DMS79 (cell line): ENCODE results near the gene LDLRAD3.
"Not testable (repeated sequence)": the region's sequence is repeated elsewhere in the genome, so short reads cannot be mapped to it uniquely, and the experiment has no call there.

Experiments used
- DNase-seq: peaks from one replicate; lab custom pipeline; 2025; lab: John Stamatoyannopoulos, UW

The LDLRAD3 gene, protein sequence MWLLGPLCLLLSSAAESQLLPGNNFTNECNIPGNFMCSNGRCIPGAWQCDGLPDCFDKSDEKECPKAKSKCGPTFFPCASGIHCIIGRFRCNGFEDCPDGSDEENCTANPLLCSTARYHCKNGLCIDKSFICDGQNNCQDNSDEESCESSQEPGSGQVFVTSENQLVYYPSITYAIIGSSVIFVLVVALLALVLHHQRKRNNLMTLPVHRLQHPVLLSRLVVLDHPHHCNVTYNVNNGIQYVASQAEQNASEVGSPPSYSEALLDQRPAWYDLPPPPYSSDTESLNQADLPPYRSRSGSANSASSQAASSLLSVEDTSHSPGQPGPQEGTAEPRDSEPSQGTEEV

DNA sequence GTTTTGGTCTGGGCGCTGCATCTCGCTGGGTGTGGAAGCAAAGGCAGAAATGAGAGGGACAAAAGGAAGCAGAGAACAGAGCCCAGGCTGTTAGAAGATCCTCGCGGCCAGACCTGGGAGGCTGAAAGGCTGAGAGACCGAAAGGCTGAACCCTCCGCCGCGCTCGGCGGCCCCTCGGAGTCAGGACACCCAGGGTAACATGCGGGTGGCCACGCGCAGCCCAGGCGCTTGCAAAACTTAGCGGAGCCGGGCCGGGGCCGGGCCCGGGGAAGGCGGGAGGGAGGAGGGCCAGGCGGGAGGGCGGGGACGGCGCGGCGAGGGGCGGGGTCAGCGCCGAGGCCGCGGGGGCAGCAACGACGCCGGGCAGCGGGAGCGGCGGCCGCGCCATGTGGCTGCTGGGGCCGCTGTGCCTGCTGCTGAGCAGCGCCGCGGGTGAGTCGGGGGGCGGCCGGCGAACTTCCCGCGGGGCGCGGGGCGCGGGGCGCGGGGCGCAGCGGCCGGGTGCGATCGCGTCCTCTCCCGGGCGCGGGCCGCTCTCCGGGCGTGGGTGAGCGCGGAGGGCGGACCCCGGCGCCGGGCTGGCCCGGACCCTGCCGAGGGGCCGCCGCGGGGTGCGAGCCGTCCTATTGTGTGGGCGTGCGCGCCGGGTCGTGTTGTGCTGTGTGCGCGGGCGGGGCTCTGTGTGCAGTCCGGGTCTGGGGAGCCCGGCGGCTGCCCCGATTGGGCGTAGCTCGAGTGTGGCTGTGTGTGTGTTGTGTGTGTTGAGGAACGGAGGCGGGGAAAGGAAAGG lies at the start of gene LDLRAD3:
Gene LDLRAD3 (plus strand): TSS at position 350 of the 790 bp plus-strand sequence. CDS start 37 bp downstream, at position 387.
- peak; percentile 43 for DNase-seq

DNA sequence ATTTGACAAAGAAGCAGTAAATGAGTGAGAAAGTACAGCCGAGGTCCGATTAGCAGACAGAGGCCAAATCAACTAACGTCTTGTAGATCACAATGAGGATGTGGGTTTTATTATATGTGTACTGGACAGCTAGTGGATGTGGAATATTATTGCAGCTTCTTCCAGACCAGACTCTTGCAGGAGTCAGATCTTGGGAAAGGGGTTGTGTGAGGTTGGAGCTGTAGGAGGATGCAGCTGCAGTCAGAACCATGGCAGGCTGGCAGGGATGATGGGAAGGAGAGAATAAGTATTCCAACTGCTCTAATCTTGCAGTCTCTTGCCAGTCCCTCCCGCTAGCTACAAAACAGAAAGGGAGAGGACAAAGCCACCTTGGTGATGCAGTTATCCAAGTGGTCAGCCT lies 46.8 kb upstream of the LDLRAD3 start:
- no peak for DNase-seq

DNA sequence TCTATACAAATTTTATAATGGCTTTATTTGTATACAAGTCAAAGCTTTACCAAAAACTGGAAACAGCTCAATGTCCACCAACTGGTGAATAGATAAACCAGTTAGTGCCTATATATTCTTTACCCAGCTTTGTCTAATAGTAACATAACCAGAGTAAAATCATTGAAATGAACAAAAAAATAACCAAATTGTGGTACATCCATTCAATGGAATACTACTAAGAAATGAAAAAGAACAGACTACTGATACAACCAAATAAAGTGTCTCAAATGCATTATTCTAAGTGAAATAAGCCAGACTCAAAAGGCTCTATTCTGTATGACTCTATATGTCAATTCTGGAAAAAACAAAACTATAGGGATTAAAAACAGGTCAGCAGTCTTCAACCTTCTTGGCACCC lies 40.9 kb upstream of the LDLRAD3 start:
- no peak for DNase-seq

DNA sequence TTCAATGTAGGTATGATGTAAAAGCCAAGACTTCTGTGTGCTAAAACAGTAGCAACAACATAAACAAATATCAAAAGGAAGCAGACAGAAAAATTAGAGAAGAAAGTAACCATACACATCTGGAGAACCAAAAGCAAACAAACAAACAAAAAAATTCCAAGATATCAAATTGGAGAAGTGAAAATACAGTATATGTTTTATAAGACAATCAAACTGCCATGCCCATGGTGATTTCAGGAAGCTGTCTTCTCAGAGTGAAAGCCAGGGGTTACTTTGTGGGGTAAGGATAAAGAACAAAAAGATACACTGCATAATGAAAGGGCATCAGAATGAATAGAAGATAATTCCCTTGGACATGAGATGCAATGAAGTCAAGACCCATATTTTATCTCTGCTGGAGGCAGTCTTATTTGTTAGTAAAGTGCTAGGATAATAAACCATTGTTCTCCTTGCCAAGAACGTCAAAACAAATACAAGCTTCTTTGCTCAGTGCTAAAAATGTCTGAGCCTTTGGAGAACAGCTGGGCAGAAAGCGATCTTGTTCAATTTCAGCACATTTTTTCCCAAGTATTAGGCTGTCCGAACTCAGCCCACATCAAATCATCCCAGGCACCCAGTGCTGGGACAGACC lies 38.1 kb upstream of the LDLRAD3 start:
- no peak for DNase-seq

DNA sequence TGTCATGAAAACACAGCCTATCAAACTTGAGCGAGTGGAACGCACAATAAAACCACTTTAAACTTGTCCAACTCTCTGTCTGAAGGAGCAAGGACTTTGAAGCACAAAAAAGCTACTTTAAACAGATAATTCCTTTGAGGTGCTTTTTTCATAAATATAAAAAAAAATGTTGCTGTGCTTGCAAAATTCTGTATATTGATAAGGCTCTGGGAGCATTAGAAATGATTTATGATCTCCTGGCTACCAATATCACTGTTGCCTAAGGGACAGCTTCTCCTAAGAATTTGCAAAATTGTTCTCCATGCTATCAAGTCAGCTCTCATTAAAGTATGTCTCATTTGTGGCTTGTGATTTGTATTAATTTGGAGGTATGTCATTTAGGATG lies 37.6 kb upstream of the LDLRAD3 start:
- no peak for DNase-seq

DNA sequence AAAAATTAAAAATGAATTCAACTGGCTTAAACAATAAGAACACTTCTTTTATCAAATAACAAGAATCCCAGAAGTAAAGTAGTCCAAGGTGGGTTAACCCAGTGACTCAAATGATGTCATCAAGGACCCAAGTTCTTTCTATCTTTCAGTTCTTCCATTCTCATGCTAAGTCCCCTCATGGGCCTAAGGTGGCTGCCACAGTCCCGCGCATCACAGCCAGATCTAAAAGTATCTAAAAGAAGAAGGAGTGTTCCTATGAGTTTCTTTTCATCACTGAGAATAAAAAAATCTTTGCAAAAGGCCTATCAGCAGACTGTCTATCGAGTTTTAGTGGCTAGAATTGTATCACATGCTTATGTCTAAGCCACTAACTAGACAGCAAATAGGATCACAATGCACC lies 37.2 kb upstream of the LDLRAD3 start:
- no peak for DNase-seq

DNA sequence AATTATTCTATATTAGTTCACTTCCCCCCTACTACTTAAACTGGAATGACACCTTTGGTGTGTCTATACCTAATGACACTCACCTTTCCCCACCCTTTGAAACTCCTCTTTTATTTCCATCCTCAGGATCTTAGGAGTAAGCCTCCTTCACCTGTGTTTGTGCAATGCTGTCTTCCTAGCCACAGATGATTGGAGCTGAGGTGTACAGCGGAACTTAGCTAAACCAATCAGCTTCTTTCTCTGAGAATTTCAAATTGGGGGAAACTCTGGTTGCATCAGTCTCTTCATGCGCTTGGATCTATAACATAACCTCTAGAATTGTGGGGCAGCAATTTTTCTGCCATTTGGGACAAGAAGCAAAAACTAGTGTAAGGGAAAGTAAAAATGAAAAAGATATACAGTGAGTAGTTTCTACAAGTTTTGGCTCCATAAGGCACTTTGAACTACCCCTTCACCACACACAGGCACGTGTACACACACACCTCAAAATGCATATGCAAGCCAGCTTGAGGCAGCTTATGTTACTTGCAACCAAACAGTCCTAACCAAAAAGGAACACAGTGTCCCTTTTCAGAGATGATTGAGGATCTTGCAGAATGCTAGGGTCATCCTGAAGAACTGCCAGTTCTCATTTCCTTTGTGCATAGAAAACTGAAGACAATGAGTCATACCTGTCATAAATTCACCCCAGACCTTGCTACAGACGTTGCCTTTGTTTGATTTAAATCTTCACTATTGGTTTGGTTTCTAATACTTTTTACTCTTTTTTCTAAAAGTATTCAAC lies 36.0 kb upstream of the LDLRAD3 start:
- no peak for DNase-seq

DNA sequence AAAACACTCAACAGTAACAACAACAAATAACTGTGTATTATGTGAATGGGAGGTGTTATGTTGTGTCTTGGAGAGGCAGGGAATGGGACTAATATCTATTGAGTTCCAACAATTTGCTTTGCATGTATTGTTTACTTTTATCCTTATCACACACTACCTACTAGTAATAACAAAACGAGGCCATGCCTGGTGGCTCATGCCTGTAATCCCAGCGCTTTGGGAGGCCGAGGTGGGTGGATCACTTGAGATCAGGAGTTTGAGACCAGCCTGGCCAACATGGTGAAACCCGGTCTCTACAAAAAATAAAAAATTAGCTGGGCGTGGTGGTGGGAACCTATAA lies 35.5 kb upstream of the LDLRAD3 start:
- not testable (repeated sequence) for DNase-seq

DNA sequence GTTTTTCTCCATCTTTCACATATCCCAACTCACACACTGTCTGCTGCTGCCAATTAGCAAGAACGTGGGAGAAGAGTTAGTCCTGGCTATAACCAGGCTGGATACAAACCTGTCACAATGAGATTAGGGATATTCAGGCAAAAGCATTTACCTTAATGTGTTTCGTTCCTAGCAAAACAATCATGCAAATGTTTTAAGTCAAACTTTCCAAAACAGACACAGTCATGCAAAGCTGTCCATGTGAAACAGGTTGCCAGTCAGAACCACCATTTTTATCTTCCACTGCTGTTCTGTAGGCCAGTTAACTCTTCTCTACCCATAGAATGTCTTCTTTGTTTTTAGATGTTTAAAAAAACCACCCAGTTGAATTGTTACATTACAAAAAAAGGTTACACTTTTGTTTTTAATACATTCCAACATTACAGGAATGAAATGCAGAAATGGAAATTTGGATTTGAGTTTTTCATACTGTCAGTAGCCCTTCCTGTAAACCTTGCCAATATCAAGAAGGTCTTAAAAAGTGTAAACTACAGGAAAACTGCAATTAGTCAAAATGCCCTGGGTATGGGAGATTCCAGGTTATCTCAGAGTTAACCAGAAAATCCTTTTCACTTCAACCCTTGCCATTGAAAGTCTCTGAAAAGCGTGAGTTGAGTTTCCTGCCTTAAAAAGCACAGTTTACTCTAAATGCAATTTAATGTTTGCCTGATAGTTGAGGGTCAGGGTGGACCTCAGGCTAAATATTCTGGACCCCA lies 34.2 kb upstream of the LDLRAD3 start:
- no peak for DNase-seq

DNA sequence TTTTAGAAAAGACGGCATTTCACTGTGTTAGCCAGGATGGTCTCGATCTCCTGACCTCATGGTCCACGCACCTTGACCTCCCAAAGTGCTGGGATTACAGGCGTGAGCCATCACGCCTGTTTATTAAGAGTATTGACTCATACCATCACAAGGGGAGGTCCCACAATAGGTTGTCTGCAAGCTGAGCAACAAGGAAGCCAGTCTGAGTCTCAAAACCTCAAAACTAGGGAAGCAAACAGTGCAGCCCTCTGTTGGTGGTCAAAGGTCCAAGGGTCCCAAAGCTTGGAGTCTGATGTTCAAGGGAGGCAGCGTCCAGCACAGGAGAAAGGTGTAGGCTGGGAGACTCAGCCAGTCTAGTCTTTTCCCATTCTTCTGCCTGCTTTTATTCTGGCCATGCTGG lies 32.8 kb upstream of the LDLRAD3 start:
- no peak for DNase-seq

DNA sequence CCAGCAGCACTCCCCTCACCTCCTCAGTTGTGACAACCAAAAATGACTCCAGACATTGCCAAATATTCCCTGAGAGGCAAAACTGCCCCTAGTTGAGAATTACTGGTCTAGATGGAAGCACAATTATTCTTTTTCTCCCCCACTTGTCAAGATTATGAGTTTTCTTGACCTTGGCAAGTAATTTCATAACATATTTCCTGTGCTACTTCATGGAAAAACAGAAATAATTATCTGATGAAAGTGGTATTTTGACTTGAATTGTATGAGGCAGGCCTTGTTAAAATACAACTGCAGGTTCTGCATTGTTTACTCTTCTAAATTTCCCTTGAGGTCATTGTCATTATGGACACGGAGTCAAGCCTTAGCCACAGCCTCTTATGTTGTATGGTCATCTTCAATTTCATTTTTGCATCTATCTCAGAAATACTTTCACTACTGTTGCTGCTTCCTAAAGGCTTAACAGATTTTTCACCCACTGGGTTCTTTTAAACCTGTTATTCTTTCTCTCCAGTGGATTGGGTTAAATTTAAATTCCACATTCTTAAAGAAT lies 32.2 kb upstream of the LDLRAD3 start:
- DNase-seq, result no peak

DNA sequence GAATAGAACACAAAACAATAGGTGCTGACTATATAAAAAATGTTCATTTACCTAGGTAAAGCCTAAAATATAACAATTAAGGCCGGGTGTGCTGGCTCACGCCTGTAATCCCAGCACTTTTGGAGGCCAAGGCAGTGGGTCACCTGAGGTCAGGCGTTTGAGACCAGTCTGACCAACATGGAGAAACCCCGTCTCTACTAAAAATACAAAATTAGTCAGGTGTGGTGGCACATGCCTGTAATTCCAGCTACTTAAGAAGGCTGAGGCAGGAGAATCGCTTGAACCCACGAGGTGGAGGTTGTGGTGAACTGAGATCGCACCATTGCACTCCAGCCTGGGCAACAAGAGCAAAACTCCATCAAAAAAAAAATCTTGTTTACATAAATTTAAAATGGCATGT lies 31.4 kb upstream of the LDLRAD3 start:
- DNase-seq, result not testable (repeated sequence)

DNA sequence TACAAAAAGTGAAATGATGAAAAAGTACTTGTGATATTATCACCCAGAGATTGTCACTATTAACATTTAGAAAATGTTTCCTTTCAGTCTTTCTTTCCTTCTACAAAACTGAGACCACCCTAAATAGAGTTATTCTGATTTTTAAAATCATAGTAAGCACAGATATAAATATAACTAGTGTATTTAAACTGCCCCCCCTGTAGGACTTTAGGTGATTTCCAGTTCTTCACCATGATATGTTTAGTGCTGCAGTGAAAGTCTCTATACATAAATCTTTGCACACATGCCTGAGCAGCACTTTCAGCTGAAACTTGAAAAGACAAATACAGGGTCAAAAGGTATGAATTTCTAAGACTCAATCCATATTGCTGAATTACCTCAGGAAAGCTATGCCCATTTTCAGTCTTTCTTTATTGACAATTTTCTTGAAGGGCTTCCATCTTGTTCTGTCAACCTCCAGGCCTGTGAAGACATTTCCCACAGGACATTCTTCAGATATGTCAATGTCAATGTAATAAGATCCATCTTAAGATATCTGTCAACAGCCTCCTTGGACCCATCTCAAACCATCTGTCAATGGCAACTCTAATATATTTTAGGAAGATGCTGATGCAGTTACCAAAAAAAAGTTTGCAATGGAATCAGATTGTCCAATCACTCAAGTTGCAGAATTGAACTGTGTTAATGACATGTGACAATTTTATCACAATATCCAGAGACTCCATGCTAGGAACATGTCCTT lies 30.8 kb upstream of the LDLRAD3 start:
- no peak for DNase-seq

DNA sequence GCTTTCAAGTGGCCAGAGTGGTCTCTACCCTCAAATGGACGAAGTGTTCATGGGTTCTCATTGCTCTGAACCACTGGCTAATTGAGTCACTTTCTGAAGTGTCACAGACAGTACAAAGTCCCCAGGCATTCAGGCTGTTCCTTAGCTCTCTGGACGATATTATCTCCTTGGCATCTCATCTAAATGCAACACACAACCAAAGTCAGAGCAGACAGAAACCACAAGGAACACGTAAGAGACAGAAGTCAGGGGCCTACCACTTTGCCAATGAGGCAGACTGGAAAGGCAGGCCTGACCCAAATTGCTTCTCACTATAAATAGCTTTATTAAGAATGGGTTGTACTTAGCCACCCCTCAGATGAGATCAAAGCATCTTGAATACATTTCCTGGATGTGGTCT lies 29.0 kb upstream of the LDLRAD3 start:
- DNase-seq, result no peak

DNA sequence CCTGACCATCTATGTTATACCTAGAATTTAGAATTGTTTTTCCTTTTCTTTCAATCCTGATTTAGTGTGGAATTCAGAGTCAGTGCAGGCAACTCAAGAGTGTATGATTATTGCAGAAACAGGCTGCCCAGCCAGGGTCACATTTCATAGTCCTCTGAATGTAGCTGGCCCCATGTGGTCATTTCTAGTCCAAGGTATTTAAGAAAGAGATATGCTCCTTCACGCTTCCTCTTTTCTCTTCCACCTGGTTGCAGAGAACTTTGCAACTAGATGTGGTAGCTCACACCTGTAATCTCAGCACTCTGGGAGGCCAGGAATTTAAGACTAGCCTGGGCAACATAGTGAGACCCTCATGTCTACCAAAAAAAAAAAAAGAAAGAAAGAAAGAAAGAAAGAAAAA lies 27.6 kb upstream of the LDLRAD3 start:
- DNase-seq, result no peak

DNA sequence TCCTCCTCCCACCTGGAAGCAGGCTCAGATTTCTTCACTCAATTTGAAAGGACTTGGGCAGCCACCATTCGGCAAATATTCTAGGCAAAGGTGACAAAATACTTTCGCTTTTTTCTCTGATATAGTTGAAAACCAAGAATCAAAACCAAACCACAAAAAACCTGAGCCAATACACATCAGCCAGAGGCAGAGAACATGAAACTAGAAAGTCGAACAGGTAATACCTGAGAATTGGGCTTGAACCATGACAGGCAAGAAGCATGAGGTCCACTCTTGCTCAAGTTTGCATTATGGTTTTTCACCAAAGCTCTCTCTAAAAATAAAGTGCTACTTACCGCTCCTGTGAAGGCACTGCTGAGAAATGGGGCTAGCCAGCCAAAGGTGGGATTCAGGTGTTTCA lies 26.2 kb upstream of the LDLRAD3 start:
- no peak for DNase-seq

DNA sequence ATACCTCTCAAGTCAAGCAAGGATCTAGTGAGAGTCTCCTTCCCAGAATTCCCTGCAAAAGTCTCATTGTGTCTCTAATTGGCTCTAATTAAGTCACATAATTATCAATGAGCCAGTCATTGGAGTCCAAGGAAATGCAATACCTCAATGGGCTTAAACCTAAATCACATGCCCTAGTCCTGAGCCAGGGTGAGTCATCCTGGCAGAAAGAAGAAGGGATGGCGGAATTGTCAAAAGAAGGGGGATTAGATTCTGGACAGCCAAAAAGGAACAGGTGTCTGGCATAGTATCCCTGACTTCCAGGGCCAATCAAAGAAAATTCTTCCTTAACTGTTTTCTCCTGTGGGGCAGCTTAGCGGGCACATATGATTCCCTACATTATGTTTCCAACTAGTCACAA lies 25.1 kb upstream of the LDLRAD3 start:
- DNase-seq, result no peak

DNA sequence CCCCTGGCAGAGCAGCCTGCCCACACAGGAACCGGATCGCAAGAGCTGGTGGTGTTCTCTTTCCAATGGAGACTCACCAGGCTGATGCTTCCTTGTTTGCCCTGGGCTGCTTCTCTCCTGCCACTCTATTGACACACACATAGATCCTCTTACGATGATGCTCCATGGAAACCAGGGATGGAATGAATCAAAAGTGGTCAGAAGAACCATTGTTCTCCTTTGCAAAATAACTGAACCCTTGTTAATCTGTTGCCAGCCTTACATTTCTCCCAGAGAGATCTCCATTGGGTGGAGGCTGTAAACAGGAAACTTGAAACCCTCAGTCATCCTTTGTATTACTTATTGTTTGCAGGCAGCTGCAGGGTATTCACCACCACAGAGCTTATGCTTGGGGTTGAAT lies 24.6 kb upstream of the LDLRAD3 start:
- peak; percentile 13 for DNase-seq

DNA sequence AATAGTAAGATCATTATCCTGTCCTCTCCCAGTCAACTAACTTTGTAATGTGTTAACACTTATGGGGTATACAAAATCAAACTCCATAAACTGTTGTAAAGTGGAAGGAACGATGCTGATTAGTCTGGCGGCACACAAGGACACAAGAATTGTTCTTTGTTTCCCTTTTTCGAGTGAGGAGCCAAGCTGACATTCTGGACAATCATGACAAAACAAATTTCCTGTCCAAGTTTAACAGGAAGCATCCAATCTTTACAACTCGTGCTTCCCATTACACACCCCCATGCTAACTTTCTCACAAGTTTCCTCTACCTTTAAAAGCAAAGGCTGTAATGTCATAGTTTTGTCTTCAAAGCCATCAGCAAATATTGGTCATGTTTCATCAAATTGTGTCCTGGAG lies 20.4 kb upstream of the LDLRAD3 start:
- DNase-seq, result no peak

DNA sequence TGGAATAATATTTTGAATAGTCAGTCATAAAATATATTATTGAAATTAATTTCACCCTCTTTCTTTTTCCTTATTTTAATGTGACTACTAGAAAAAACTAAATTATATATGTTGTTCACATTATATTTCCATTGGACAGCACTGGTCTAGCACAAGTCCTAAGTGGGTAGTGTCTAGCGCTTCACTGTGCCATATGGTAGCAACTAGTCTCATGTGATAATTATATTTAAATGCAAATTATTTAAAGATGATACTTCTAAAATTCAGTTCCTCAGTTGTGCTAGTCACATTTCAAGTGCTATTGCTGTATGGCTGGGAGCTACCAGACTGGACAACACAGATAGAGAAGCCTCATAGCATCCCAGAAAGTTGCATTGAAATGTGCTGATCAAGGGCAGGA lies 19.1 kb upstream of the LDLRAD3 start:
- DNase-seq, result no peak

DNA sequence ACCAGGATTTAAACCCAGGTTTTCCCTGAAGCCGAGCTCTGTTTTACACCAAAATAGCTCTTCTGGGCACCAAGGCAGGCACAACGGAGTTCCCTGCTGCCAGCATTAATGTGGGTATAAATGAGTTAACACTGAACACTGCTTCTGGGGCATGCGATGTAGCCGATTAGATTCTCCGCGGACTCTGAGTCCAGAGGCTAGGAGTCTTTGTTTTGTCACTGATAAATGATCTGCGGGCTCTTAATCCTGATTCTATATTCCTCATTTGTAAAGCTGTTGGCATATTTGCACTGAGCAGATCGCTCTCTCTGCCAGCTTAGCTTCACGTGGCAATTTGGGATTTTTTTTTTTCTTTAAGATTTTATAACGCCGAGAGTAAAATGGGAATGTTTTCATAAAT lies 16.8 kb upstream of the LDLRAD3 start:
- DNase-seq, result no peak
